Measurements from ENCODE around the gene OR2D3.
"Not testable (repeated sequence)": the region's sequence is repeated elsewhere in the genome, so short reads cannot be mapped to it uniquely, and the experiment has no call there.

The OR2D3 gene

GRCh38 chr11:6920702-6921101 lies at the start of gene OR2D3:
Gene OR2D3, plus strand, starts transcription at chr11:6921002. Its CDS starts 0 bp downstream, at chr11:6921002.
- Mint-ChIP-seq H3K27me3 (peaks cover 6% of the 10 kb centered on the region), H3K4me1 (peaks cover 2% of the 10 kb centered on the region), H3K4me3 (no peak within 1 kb of the TSS), H3K27ac (no peak within 1 kb of the TSS), H3K9me3 (peaks cover 2% of the 10 kb centered on the region), H3K36me3 (no peaks in the 10 kb centered on the region)
- no peak for ATAC-seq

- H3K27me3 Mint-ChIP-seq, result peaks cover 11% of the 10 kb centered on the region
- H3K9me3 Mint-ChIP-seq, result no peaks in the 10 kb centered on the region
- H3K27ac Mint-ChIP-seq, result no peak overlapping the region
- no peak overlapping the region for H3K4me3 Mint-ChIP-seq
- no peaks in the 10 kb centered on the region for H3K4me1 Mint-ChIP-seq
- no peaks in the 10 kb centered on the region for H3K36me3 Mint-ChIP-seq
- no peak for ATAC-seq
Observed at GRCh38 chr11:6871278-6871677, 49.5 kb upstream of the OR2D3 start.

GRCh38 chr11:6875761-6876160 lies 45.0 kb upstream of the OR2D3 start:
- ATAC-seq, result no peak
- no peaks in the 10 kb centered on the region for H3K4me1 Mint-ChIP-seq
- H3K27ac Mint-ChIP-seq, result no peak overlapping the region
- H3K36me3 Mint-ChIP-seq, result no peaks in the 10 kb centered on the region
- H3K27me3 Mint-ChIP-seq, result peaks cover 21% of the 10 kb centered on the region
- no peaks in the 10 kb centered on the region for H3K9me3 Mint-ChIP-seq
- H3K4me3 Mint-ChIP-seq, result no peak overlapping the region

- H3K4me3 Mint-ChIP-seq, result no peak within 1 kb of the TSS
- no peak for ATAC-seq
- no peaks in the 10 kb centered on the region for H3K9me3 Mint-ChIP-seq
- no peaks in the 10 kb centered on the region for H3K4me1 Mint-ChIP-seq
- peaks cover 21% of the 10 kb centered on the region for H3K27me3 Mint-ChIP-seq
- H3K36me3 Mint-ChIP-seq, result no peaks in the 10 kb centered on the region
- H3K27ac Mint-ChIP-seq, result no peak within 1 kb of the TSS
Observed at GRCh38 chr11:6876325-6876724, 44.5 kb upstream of the OR2D3 start, which contains the start of gene OR10A4. Gene OR10A4, plus strand, starts transcription at chr11:6876625. Its CDS starts 23 bp downstream, at chr11:6876648.

- Mint-ChIP-seq H3K4me1 (no peaks in the 10 kb centered on the region), H3K4me3 (no peak overlapping the region), H3K27me3 (peaks cover 21% of the 10 kb centered on the region), H3K9me3 (no peaks in the 10 kb centered on the region), H3K27ac (no peak overlapping the region), H3K36me3 (no peaks in the 10 kb centered on the region)
- ATAC-seq, result no peak
Observed at GRCh38 chr11:6876914-6877313, 43.9 kb upstream of the OR2D3 start.

GRCh38 chr11:6882751-6883150 lies 38.1 kb upstream of the OR2D3 start:
- Mint-ChIP-seq H3K4me3 (no peak overlapping the region), H3K9me3 (no peaks in the 10 kb centered on the region), H3K27me3 (peaks cover 26% of the 10 kb centered on the region), H3K27ac (no peak overlapping the region), H3K4me1 (no peaks in the 10 kb centered on the region), H3K36me3 (no peaks in the 10 kb centered on the region)
- no peak for ATAC-seq

GRCh38 chr11:6887711-6888110 lies 33.1 kb upstream of the OR2D3 start:
- ATAC-seq, H3K4me1 Mint-ChIP-seq, H3K9me3 Mint-ChIP-seq, H3K27ac Mint-ChIP-seq, H3K36me3 Mint-ChIP-seq, H3K4me3 Mint-ChIP-seq: not testable (repeated sequence)
- peaks cover 43% of the 10 kb centered on the region for H3K27me3 Mint-ChIP-seq

- Mint-ChIP-seq H3K27me3 (peaks cover 34% of the 10 kb centered on the region), H3K36me3 (no peaks in the 10 kb centered on the region), H3K27ac (no peak overlapping the region), H3K9me3 (no peaks in the 10 kb centered on the region), H3K4me1 (no peaks in the 10 kb centered on the region), H3K4me3 (no peak overlapping the region)
- no peak for ATAC-seq
Observed at GRCh38 chr11:6888830-6889229, 32.0 kb upstream of the OR2D3 start.

GRCh38 chr11:6889835-6890234 lies 31.0 kb upstream of the OR2D3 start:
- peak; percentile 58 for ATAC-seq
- H3K27ac Mint-ChIP-seq, result no peak overlapping the region
- no peak overlapping the region for H3K4me3 Mint-ChIP-seq
- no peaks in the 10 kb centered on the region for H3K9me3 Mint-ChIP-seq
- H3K36me3 Mint-ChIP-seq, result no peaks in the 10 kb centered on the region
- H3K27me3 Mint-ChIP-seq, result peaks cover 24% of the 10 kb centered on the region
- no peaks in the 10 kb centered on the region for H3K4me1 Mint-ChIP-seq

- no peak for ATAC-seq
- no peaks in the 10 kb centered on the region for H3K36me3 Mint-ChIP-seq
- no peak within 1 kb of the TSS for H3K4me3 Mint-ChIP-seq
- H3K27ac Mint-ChIP-seq, result no peak within 1 kb of the TSS
- no peaks in the 10 kb centered on the region for H3K9me3 Mint-ChIP-seq
- H3K27me3 Mint-ChIP-seq, result peaks cover 18% of the 10 kb centered on the region
- peaks cover 5% of the 10 kb centered on the region for H3K4me1 Mint-ChIP-seq
Observed at GRCh38 chr11:6892400-6892799, 28.4 kb upstream of the OR2D3 start, which contains the start of gene OR2D2. Gene OR2D2, minus strand, starts transcription at chr11:6892500. Its CDS starts 0 bp downstream, at chr11:6892500.

GRCh38 chr11:6894097-6894496 lies 26.7 kb upstream of the OR2D3 start:
- Mint-ChIP-seq H3K9me3 (no peaks in the 10 kb centered on the region), H3K27me3 (peaks cover 18% of the 10 kb centered on the region), H3K36me3 (no peaks in the 10 kb centered on the region), H3K4me1 (peaks cover 5% of the 10 kb centered on the region), H3K4me3 (no peak overlapping the region), H3K27ac (no peak overlapping the region)
- no peak for ATAC-seq

GRCh38 chr11:6895010-6895409 lies 25.8 kb upstream of the OR2D3 start:
- ATAC-seq, result peak; percentile 64
- Mint-ChIP-seq H3K4me3 (no peak overlapping the region), H3K4me1 (peaks cover 5% of the 10 kb centered on the region), H3K27me3 (peaks cover 22% of the 10 kb centered on the region), H3K9me3 (no peaks in the 10 kb centered on the region), H3K27ac (no peak overlapping the region), H3K36me3 (no peaks in the 10 kb centered on the region)

GRCh38 chr11:6898911-6899310 lies 21.9 kb upstream of the OR2D3 start:
- no peak overlapping the region for H3K4me3 Mint-ChIP-seq
- peaks cover 21% of the 10 kb centered on the region for H3K27me3 Mint-ChIP-seq
- ATAC-seq, result no peak
- H3K36me3 Mint-ChIP-seq, result no peaks in the 10 kb centered on the region
- no peaks in the 10 kb centered on the region for H3K9me3 Mint-ChIP-seq
- no peak overlapping the region for H3K27ac Mint-ChIP-seq
- H3K4me1 Mint-ChIP-seq, result peaks cover 5% of the 10 kb centered on the region

- H3K27ac Mint-ChIP-seq, result no peak overlapping the region
- no peak overlapping the region for H3K4me3 Mint-ChIP-seq
- peaks cover 21% of the 10 kb centered on the region for H3K27me3 Mint-ChIP-seq
- H3K4me1 Mint-ChIP-seq, result no peaks in the 10 kb centered on the region
- no peaks in the 10 kb centered on the region for H3K36me3 Mint-ChIP-seq
- no peaks in the 10 kb centered on the region for H3K9me3 Mint-ChIP-seq
- ATAC-seq, result no peak
Observed at GRCh38 chr11:6900327-6900999, 20.3 kb upstream of the OR2D3 start.

GRCh38 chr11:6904804-6905203 lies 16.0 kb upstream of the OR2D3 start:
- H3K4me3 Mint-ChIP-seq, H3K27ac Mint-ChIP-seq, H3K36me3 Mint-ChIP-seq, H3K4me1 Mint-ChIP-seq, H3K9me3 Mint-ChIP-seq, ATAC-seq: not testable (repeated sequence)
- H3K27me3 Mint-ChIP-seq, result peaks cover 19% of the 10 kb centered on the region

- H3K27me3 Mint-ChIP-seq, result no peaks in the 10 kb centered on the region
- H3K4me1 Mint-ChIP-seq, result no peaks in the 10 kb centered on the region
- no peak overlapping the region for H3K27ac Mint-ChIP-seq
- no peaks in the 10 kb centered on the region for H3K9me3 Mint-ChIP-seq
- no peak overlapping the region for H3K4me3 Mint-ChIP-seq
- no peaks in the 10 kb centered on the region for H3K36me3 Mint-ChIP-seq
- no peak for ATAC-seq
Observed at GRCh38 chr11:6911378-6911777, 9.4 kb upstream of the OR2D3 start.
